GM18951 (cell line): ENCODE results near the gene FAIM2.

Experiments used
- POLR2A ChIP-seq: IDR thresholded peaks from 4 replicates; pipeline ENCODE4 v1.6.1; 2011; ENCODE audit warnings: mild to moderate bottlenecking; ENCODE audit not compliant: insufficient read length, insufficient read depth; ENCODE audit errors: extremely low read depth
- in situ Hi-C: fragments of 300-500 bp; cut with MboI; formaldehyde crosslinking; loops from one replicate; pipeline ENCODE4 v1.12.0; 2022; ENCODE audit warnings: low sequenced_read_pairs, mixed read lengths, inconsistent platforms; ENCODE audit not compliant: unreplicated experiment

Gene FAIM2

GRCh38 chr12:49917788-49918173, 14.1 kb upstream of the FAIM2 start:
- TF ChIP-seq POLR2A, result no peak
- in situ Hi-C loops, result no loop called here

- TF ChIP-seq POLR2A, result no peak
- in situ Hi-C loops, result no loop called here
Observed at GRCh38 chr12:49917166-49917787, 13.6 kb upstream of the FAIM2 start.

GRCh38 chr12:49916129-49916919, 12.6 kb upstream of the FAIM2 start:
- no peak for TF ChIP-seq POLR2A
- in situ Hi-C loops, result no loop called here

GRCh38 chr12:49912345-49913255, 8.9 kb upstream of the FAIM2 start:
- no peak for TF ChIP-seq POLR2A
- in situ Hi-C loops, result no loop called here

- no peak for TF ChIP-seq POLR2A
- in situ Hi-C loops, result no loop called here
Observed at GRCh38 chr12:49911213-49911605, 7.5 kb upstream of the FAIM2 start.

GRCh38 chr12:49910331-49911212, 6.9 kb upstream of the FAIM2 start:
- in situ Hi-C loops, result no loop called here
- TF ChIP-seq POLR2A, result no peak

GRCh38 chr12:49909826-49910225, 6.1 kb upstream of the FAIM2 start:
- no peak for TF ChIP-seq POLR2A
- in situ Hi-C loops, result no loop called here

GRCh38 chr12:49909356-49909755, 5.7 kb upstream of the FAIM2 start:
- in situ Hi-C loops, result no loop called here
- TF ChIP-seq POLR2A, result no peak

GRCh38 chr12:49907352-49907751, 3.7 kb upstream of the FAIM2 start:
- no peak for TF ChIP-seq POLR2A
- in situ Hi-C loops, result no loop called here

GRCh38 chr12:49905718-49906314, 2.1 kb upstream of the FAIM2 start:
- TF ChIP-seq POLR2A, result no peak
- in situ Hi-C loops, result no loop called here

GRCh38 chr12:49904601-49905000, 901 bp upstream of the FAIM2 start:
- TF ChIP-seq POLR2A, result no peak
- in situ Hi-C loops, result no loop called here

- no peak for TF ChIP-seq POLR2A
- in situ Hi-C loops, result no loop called here
Observed at GRCh38 chr12:49903351-49903699, 375 bp downstream of the FAIM2 start.
